Calu3 (cell line): ENCODE results near the gene PKHD1. TPM values are rescaled to one million over a fixed set of nuclear protein-coding genes. Genes with fewer than 3 reads are reported as not detected.

ENCODE experiments used
- BruUV-seq: library from RNA; stranded (reverse); fragments of 400-500 nt; replicated peaks from 2 replicates; lab custom pipeline; 2021; lab: Mats Ljungman, UMichigan
- CTCF ChIA-PET: fragments of 300-600 bp; sonication (Branson Sonifier 250); formaldehyde crosslinking; loops from one replicate; lab custom pipeline; 2022; ENCODE audit warnings: antibody characterized with exemption; lab: Charles Lee
- DNase-seq: peaks from one replicate; pipeline ENCODE4 v3.0.0; 2022
- H3K27ac Mint-ChIP-seq: one replicate; pipeline ENCODE4 v1.8.0; 2022; ENCODE audit warnings: mixed read lengths; ENCODE audit not compliant: unreplicated experiment
- H3K27me3 Mint-ChIP-seq: one replicate; pipeline ENCODE4 v1.8.0; 2022; ENCODE audit warnings: mixed read lengths; ENCODE audit not compliant: unreplicated experiment
- H3K36me3 Mint-ChIP-seq: one replicate; pipeline ENCODE4 v1.8.0; 2022; ENCODE audit warnings: mild to moderate bottlenecking, moderate library complexity, mixed read lengths; ENCODE audit not compliant: insufficient read depth, unreplicated experiment
- H3K4me1 Mint-ChIP-seq: one replicate; pipeline ENCODE4 v1.8.0; 2022; ENCODE audit warnings: mild to moderate bottlenecking, low read depth, mixed read lengths; ENCODE audit not compliant: unreplicated experiment
- H3K4me3 Mint-ChIP-seq: one replicate; pipeline ENCODE4 v1.8.0; 2022; ENCODE audit warnings: mild to moderate bottlenecking, low read depth, moderate library complexity, mixed read lengths; ENCODE audit not compliant: unreplicated experiment
- H3K9me3 Mint-ChIP-seq: one replicate; pipeline ENCODE4 v1.8.0; 2022; ENCODE audit warnings: low read depth, mixed read lengths; ENCODE audit not compliant: unreplicated experiment
- intact Hi-C: fragments of 100-400 bp; cut with micrococcal nuclease; formaldehyde crosslinking; loops from one replicate; pipeline ENCODE4 v1.10.0; 2022; ENCODE audit not compliant: unreplicated experiment
- total RNA-seq: library from RNA; stranded (reverse); gene quantifications from 2 replicates; pipeline ENCODE4 v1.2.3, GENCODE V29; 2022
- TF ChIP-seq, protein P1 (sequence below): fragments of 200-600 bp; IDR thresholded peaks from one replicate; pipeline ENCODE4 v1.8.0; 2022; ENCODE audit warnings: antibody characterized with exemption; ENCODE audit not compliant: unreplicated experiment

Gene PKHD1
- total RNA-seq, 1 experiment from 2014 or later = 25.2 TPM

DNA sequence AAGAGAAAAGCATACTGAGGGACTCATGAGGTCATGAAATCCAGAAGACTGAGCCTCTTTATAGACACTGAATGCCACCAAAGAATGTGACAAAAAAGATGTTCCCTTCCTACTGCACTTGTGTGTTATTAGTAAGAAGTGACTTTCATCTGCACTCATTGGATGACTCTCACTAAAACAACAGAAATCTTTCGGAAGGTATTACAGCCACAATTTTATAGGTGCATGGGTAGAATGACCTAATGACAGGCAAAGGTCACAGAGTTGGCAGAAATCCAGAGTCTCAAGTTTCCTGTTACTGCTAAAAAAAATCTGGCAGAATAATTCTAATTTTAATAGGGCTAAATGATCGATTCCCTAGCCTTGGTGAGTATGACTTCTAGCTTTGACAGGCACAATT is 13.3 kb downstream of the PKHD1 start:
- no TSS peak for BruUV-seq
- intact Hi-C loops = no loop called here
- H3K4me3 Mint-ChIP-seq = no peak overlapping the region
- peaks cover 56% of the 10 kb centered on the region for H3K4me1 Mint-ChIP-seq
- no peaks in the 10 kb centered on the region for H3K27me3 Mint-ChIP-seq
- no peaks in the 10 kb centered on the region for H3K9me3 Mint-ChIP-seq
- TF ChIP-seq, protein P1, sequence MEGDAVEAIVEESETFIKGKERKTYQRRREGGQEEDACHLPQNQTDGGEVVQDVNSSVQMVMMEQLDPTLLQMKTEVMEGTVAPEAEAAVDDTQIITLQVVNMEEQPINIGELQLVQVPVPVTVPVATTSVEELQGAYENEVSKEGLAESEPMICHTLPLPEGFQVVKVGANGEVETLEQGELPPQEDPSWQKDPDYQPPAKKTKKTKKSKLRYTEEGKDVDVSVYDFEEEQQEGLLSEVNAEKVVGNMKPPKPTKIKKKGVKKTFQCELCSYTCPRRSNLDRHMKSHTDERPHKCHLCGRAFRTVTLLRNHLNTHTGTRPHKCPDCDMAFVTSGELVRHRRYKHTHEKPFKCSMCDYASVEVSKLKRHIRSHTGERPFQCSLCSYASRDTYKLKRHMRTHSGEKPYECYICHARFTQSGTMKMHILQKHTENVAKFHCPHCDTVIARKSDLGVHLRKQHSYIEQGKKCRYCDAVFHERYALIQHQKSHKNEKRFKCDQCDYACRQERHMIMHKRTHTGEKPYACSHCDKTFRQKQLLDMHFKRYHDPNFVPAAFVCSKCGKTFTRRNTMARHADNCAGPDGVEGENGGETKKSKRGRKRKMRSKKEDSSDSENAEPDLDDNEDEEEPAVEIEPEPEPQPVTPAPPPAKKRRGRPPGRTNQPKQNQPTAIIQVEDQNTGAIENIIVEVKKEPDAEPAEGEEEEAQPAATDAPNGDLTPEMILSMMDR = no peak
- CTCF ChIA-PET = no interaction called here
- no peak overlapping the region for H3K27ac Mint-ChIP-seq
- H3K36me3 Mint-ChIP-seq = peaks cover 64% of the 10 kb centered on the region
- no peak for DNase-seq

- H3K4me1 Mint-ChIP-seq = peaks cover 25% of the 10 kb centered on the region
- H3K4me3 Mint-ChIP-seq = no peak overlapping the region
- TF ChIP-seq, protein P1 = no peak
- H3K9me3 Mint-ChIP-seq = no peaks in the 10 kb centered on the region
- H3K36me3 Mint-ChIP-seq = peaks cover 27% of the 10 kb centered on the region
- DNase-seq = peak; percentile 52
- intact Hi-C loops = no loop called here
- peak overlapping the region; percentile 16 for H3K27ac Mint-ChIP-seq
- CTCF ChIA-PET = interaction anchor here (0.7 to 1.1 kb wide), 5 partner anchors 11 to 288 kb away, joined by 3 to 9 read pairs (median 3); partner anchors contain the start of gene PKHD1
- BruUV-seq = no TSS peak
- H3K27me3 Mint-ChIP-seq = no peaks in the 10 kb centered on the region
Observed at GRCh38 chr6:52065621-52066020, 21.8 kb downstream of the PKHD1 start.

GRCh38 chr6:52063584-52064344 is 23.6 kb downstream of the PKHD1 start:
- TF ChIP-seq, protein P1 = peak; percentile 10
- H3K27me3 Mint-ChIP-seq = no peaks in the 10 kb centered on the region
- DNase-seq = peak; percentile 48
- H3K36me3 Mint-ChIP-seq = peaks cover 27% of the 10 kb centered on the region
- peak overlapping the region; percentile 56 for H3K27ac Mint-ChIP-seq
- peaks cover 25% of the 10 kb centered on the region for H3K4me1 Mint-ChIP-seq
- CTCF ChIA-PET = no interaction called here
- no peak overlapping the region for H3K4me3 Mint-ChIP-seq
- no TSS peak for BruUV-seq
- intact Hi-C loops = loop anchor here (1.0 kb wide), 1 partner anchor 24 kb away; the partner anchor contains the start of gene PKHD1
- no peaks in the 10 kb centered on the region for H3K9me3 Mint-ChIP-seq

DNA sequence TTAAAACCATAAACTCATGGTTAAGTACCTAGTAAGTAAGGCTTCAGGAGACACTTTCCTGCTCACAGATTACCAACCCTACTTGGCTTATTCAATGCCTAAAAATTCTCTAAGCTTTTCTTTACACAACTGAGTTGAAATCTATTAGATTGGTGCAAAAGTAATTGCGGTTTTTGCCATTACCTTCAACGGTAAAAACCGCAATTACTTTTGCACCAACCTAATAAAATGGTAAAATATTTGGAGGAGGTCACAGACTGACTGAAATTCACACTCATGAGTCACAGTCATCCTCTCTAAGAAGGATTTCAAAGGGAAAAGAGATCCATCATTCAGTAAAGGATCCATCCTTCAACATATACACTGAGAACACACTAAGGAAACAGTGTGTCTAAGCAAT is 25.9 kb downstream of the PKHD1 start:
- H3K4me3 Mint-ChIP-seq = no peak overlapping the region
- TF ChIP-seq, protein P1 = no peak

More for the DNA sequence above, 25.9 kb downstream of the PKHD1 start:
- H3K9me3 Mint-ChIP-seq = no peaks in the 10 kb centered on the region
- no peak overlapping the region for H3K27ac Mint-ChIP-seq
- no TSS peak for BruUV-seq
- intact Hi-C loops = no loop called here
- no peak for DNase-seq
- no peaks in the 10 kb centered on the region for H3K27me3 Mint-ChIP-seq
- H3K4me1 Mint-ChIP-seq = peaks cover 25% of the 10 kb centered on the region
- CTCF ChIA-PET = no interaction called here
- peaks cover 40% of the 10 kb centered on the region for H3K36me3 Mint-ChIP-seq
